NCI-H460 (cell line): ENCODE results near the gene HOXB1. TPM values are rescaled to one million over a fixed set of nuclear protein-coding genes. Genes with fewer than 3 reads are reported as not detected.
"Not testable (repeated sequence)": the region's sequence is repeated elsewhere in the genome, so short reads cannot be mapped to it uniquely, and the experiment has no call there.

Source experiments
- DNase-seq: peaks from one replicate; pipeline ENCODE4 v3.0.0-alpha.2; 2016; ENCODE audit warnings: low read depth; ENCODE audit errors: extremely low read depth
- total RNA-seq: library from RNA; depleted of rRNA; stranded (reverse); fragments of >200 nt; shearing (Covaris generic); gene quantifications from 2 replicates; pipeline ENCODE4 v1.2.3, GENCODE V29; 2014

HOXB1 gene
- total RNA-seq, 1 experiment from 2014 or later: not detected

DNA sequence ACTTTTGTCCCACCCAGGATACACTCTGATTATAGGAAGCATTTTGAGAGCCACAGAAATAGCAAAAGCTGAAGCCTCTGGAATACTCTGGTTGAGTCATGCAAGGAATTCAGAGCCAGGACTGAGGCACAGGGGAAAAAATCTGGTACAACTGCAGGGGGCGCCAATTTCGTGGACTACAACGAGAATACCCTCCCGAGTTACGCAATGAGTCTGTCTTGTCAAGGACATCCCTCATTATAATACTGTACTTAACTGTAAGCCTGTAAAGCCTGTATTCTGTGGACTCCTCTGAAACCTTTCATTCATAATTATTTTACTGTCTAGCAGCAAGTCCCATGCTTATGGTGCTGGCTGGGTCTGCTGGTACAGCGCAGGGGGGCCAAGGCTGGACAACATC lies 7.8 kb downstream of the HOXB1 start:
- no peak for DNase-seq

DNA sequence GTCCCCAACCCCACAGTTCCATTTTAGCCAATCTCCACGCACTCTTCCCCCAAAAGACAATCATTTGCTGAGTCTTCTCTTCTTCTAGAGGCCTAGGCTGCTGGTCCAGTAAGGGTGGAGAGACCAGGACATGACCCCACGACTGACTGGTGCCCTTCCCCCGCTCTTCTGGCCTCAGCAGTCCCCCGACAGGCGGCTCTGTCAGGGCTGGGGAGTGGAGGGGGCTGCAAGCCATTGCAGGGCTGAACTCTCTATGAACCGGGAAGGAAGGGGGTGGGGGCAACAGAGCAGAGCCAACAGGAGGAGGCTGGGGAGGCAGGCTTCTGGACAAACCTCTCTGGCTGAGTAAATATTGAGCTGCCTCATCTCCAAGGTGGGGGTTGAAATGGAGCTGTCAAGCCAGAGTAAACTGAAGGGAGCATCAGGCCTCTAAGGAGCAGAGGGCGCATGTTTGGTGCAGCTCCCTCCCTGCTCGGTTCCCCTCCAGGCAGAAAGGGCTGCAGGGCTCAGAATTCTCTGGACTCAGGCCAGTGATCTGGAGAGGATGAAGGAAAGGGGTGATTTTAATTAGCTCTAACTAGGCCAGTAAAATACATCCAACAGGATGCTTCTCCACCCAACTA lies 8.7 kb downstream of the HOXB1 start:
- no peak for DNase-seq

DNA sequence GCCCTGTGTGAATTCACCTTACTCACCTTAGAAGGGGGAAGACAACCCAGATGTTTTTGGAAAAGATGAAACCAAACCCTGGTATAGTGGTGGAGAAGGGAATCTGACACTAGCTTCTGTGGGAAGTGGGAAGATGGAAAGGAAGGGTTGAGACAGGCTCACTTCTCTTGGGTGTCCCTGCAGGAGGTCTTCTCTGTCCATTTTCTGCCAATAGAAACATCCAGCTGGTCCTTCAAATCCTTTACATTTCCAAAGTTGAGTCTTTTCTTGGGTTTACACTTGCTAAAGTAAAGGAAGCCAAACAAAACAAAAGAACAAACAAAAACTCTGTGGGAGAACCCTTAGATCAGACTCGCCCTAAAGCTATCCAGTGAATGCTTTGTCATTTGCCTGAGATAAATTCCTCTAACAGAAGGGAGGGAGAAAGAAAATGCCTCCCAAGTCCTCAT lies 10.2 kb downstream of the HOXB1 start:
- no peak for DNase-seq

DNA sequence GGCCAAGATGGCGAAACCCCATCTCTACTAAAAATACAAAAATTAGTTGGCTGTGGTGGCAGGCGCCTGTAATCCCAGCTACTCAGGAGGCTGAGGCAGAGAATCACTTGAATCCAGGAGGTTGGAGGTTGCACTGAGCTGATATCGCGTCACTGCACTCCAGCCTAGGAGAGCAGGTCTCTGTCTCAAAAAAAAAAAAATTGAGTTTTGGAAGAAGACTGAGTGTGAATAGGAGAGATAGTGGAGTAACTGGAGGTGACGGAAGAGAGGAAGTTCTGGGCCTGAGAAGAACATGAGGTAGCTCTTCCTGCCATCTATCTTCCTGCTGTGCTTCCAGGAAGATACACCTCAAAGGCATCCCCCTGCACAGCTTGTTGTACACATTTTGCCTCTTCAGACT lies 11.4 kb downstream of the HOXB1 start:
- DNase-seq: no peak

DNA sequence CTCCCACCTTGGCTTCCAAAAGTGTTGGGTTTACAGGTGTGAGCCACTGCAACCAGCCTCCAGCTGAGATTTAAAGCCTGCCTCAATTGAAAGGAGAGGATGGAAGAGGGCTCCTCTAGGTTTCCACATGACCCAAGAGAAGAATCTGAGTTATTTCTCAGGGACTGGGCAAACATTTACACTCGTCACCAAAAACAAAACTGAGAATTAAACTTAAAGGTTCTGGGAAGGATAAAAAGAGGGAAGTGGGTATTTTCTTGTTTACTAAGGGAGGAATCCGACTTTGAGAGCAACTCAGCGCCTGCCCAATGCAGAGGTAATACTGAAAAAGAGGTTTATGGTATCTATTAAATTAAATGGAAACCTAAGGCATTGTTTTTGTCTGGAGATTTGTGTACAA lies 13.3 kb downstream of the HOXB1 start:
- DNase-seq: no peak

DNA sequence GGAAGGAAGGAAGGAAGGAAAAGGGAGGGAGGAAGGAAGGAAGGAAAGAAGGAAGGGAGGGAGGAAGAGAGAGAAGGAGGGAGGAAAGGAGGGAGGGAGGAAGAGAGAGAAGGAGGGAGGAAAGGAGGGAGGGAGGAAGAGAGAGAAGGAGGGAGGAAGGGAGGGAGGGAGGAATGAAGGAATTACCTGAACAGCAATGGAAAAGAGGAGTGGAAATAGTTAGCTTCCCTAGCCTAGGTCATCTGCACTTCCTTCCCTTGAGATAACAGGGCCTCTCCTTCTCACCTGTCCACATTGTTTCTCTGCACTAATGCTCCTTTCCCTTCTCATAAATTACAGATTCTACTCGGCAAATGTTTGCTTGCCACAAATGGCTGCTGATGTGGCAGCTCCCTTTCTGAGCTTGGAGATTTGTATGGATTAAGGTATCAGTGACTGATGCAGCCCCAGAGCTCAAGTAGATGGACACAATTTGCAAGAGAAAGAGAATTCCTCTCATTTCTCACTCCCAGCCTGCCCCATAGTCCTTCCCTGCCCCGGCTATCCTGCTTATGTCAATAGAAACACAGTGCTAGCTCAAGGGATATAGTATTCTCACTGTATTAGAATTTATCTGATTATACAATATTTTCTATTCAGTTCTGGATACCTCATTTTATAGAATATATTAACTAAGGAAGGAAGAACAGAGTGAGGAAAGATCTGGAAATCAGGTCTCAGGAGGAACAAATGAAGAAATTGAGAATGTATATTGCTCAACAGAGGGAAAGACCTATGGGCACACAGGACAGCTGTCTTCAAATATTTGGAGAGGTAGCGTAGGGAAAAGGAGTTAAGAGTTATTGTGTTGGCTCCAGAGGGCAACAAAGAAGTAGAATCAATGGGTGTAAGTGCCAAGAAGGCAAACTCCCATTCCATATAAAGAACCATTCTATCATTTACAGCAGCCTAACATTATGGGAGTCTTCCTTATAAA lies 14.6 kb downstream of the HOXB1 start:
- no peak for DNase-seq

DNA sequence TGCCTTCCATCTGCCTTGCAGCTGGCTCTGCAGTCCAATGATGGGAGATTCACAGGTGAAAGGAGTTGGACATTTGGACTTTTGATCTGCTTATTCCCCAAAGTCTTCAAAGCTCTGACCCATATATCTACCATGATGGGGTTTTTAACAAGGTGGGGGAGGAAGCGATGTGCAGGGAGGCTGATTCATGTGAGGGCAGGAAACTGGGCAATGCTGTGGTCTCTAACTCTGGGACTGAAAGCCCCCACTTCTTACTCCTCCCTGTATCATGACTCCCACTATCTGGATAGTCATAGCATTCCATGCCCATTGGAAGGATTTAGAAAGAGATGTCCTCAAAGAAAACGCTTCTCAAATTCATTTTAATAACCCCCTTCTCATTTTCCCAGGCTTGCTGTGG lies 16.3 kb downstream of the HOXB1 start:
- no peak for DNase-seq

DNA sequence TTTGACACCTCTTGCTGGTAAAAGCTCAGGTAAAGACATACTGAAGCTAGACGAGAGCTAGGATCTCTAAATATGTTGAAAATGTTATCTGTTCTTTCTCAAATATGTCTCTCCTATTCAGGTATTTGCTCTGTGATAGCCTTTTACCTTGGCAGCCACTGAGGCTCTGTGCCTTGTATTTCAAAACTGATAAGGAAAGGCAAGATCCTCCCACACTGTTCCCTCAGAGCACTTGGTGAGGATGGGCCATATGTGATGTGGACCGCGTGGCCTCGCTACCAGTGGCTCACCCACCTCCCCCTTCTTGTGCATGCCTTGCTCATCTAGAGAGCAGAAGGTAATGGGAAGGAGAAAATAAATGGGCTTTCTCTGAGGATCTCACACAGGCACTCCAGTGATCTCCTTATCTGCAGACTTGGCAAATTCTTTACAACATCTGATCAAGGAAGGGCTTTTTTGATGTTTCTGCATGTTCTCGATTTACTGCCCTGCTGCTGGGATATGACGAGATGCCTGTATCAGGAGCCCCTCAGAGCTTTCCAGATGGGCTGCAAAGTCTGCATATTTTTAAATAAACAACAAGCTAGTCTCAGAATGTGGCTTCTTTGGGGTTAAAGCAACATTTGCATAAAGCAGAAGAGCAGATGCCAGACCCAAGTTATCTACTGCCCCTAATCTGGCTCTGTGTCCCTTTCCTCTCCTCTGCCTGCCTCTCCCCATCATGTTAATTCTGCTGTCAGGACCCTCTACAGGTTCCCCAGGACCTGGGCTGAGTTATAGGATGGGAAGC lies 16.9 kb downstream of the HOXB1 start:
- no peak for DNase-seq

DNA sequence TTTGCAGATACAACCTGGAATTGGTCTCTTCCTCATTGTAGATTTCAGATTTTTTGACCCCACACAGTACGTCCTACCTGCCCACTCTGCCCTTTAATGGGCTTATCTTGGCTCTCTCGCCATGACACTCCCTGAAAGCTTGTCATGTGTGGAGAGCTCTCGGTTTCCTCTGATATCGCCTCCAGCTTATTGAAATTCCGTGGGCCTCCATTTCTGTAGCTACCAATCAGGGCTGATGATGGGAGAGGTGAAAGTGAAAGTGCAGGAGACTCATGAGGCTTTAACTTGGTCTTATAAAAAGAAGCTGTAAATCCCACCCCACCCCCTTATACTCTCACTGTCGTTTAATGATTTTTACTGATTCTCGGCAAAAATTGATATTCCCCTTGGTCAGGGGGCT lies 17.7 kb downstream of the HOXB1 start:
- no peak for DNase-seq

DNA sequence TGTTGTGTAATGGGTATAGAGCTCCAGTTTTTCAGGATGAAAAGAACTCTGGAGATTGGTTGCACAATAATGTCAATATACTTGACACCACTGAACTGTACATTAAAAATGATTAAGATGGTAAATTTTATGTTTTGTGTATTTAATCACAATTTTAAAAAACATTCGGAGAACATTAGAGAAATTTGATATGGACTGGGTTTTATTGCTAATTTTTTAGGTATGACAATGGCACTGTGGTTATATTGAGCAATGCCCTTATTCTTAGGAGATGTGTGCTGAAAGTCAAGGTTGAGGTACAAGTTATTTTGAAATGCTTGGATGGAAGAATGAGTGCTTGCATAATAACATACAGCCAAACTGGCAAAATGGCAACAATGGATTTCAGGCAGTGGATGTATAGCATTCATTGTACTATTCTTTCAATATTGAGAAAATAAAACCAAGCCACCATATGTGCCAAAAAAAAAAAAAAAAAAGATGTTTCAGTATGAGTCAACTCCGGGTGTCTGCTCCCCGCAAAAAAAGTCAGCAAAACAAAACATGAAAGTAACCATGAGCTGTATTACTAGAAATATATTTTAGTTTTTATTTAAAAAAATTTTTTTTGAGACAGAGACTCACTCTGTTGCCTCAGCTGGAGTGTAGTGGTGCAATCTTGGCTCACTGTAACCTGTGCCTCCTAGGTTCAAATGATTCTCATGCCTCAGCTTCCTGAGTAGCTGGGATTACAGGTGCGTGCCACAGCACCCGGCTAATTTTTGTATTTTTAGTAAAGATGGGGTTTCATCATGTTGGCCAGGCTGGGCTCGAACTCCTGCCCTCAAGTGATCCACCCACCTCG lies 19.8 kb downstream of the HOXB1 start:
- no peak for DNase-seq

DNA sequence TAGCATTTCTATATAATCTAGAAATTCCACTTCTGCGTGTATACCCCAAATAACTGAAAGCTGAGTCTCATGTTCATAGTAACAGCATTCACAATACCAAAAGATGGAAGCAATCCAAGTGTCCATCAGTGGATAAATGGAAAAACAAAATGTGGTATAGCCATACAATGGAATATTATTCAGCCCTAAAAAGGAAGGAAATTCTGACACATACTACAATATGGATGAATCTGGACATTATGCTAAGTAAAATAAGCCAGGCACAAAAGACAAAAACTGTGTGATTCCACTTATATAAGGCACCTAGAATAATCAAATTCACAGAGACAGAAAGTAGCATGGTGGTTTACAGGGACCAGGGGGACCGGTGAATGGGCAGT lies 20.4 kb downstream of the HOXB1 start:
- no peak for DNase-seq

DNA sequence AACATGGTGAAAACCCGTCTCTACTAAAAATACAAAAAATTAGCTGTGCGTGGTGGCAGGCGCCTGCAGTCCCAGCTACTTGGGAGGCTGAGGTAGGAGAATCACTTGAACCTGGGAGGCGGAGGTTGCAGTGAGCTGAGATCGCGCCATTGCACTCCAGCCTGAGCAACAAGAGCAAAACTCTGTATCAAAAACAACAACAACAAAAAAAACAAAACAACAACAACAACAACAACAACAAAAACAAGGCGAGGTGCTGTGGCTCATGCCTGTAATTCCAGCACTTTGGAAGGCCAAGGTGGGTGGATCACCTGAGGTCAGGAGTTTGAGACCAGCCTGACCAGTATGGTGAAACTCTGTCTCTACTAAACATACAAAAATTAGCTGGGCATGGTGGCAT lies 21.1 kb downstream of the HOXB1 start:
- not testable (repeated sequence) for DNase-seq

DNA sequence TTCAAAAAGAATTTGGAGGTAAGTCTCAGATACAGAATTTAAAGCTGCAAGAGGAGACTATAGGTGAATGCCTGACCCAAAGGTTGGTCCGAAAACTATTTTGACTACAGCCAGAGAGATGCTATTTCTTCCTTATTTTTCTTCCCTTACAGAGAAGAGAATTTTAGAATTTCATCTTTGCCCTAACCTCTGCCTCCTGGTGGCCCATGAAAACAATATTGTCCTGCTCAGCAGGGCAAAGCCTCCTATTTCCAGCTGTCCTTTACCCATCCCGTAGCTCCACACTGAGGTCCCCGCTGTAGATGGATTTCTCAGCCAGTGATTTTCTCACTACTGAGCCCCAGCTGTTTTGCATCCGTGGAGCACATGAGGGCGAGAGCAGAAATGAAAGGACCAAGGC lies 24.6 kb downstream of the HOXB1 start:
- no peak for DNase-seq

DNA sequence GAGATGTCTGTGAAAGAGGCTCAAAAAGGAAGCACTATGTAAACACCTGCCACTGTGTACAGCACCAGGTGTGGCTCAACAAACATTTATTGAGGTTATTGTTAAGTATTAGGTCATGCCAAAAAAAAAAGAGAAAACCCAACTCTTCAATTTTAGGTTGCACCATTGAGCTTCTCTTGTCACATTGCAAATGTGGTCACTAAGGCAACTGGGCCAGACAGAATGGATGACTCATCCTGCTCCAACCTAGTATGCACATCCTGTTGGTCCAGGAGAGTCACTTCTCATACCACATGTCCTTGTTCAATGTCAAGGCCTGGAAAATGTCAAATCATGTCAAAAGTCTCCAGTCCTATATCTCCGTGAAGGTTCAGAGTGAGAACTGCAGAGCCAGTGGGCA lies 25.0 kb downstream of the HOXB1 start:
- no peak for DNase-seq

DNA sequence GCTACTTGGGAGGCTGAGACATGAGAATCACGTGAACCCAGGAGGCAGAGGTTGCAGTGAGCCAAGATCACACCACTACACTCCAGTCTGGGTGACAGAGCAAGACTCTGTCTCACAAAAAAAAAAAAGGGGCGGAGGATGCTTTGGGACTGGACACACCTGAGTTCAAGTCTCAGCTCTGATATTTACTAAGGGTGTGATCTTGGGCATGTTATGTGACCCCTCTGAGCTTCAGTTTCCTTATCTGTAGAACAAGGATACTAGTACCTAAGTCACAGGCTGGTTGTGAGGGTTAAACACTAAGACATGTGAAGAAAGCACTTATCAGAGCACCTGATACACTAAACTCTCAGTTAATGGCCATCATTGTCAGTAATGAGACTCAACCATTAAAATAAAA lies 25.9 kb downstream of the HOXB1 start:
- DNase-seq: no peak

DNA sequence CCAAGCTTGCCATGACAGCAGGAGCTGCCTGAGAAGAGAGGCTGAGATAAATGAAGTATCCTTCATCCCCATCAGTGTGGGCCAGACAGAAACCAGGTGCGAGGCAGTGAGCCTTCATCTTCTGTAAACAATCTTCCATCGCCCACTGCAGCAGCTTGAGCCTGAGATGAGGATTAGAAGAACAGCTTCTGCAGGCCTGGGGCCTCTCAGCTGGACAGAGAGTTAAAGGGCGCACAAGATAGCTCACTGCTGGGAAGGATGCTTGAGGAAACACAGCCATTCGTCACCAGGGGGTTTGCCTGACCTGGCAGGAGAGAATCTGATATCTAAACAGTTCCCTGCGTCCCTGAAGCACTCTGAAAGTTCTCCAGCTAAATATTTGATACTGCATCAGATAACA lies 27.1 kb downstream of the HOXB1 start:
- no peak for DNase-seq

DNA sequence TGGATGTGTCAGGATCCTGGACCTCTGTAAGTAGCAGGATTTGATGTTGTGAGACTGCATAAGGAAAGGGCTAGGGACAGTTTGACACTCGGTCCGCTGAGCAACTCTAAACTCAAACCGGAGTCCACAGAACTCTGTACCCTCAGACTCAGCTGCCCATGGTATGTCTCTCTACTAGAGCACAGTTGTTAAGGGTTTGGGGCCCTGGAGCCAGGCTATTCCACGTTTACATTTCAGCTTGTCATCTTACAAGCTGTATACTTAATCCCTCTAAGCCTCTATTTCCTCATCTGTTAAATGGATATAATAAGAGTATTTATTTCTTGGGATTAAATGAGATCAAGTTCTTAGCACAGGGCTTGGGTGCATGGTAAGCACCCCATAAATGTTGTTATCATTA lies 27.9 kb downstream of the HOXB1 start:
- DNase-seq: no peak

DNA sequence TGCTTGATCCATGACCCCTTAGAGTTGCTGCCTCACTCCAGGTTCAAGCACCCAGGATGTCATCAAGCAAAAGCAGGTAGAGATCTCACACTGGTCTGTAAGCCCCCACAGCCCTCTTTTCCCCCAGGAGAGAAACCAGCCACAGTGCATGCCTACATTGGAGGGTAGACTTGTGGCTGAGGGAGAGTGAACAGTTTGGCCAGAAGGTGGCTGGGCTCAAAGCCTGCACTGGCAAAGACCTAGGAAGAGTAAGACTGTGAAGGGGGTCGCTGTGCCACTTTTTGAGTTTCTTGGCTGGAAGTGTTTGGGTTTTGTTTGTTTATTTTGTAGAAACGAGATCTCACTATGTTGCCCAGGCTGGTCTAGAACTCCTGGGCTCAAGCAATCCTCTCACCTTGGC lies 28.5 kb downstream of the HOXB1 start:
- no peak for DNase-seq

DNA sequence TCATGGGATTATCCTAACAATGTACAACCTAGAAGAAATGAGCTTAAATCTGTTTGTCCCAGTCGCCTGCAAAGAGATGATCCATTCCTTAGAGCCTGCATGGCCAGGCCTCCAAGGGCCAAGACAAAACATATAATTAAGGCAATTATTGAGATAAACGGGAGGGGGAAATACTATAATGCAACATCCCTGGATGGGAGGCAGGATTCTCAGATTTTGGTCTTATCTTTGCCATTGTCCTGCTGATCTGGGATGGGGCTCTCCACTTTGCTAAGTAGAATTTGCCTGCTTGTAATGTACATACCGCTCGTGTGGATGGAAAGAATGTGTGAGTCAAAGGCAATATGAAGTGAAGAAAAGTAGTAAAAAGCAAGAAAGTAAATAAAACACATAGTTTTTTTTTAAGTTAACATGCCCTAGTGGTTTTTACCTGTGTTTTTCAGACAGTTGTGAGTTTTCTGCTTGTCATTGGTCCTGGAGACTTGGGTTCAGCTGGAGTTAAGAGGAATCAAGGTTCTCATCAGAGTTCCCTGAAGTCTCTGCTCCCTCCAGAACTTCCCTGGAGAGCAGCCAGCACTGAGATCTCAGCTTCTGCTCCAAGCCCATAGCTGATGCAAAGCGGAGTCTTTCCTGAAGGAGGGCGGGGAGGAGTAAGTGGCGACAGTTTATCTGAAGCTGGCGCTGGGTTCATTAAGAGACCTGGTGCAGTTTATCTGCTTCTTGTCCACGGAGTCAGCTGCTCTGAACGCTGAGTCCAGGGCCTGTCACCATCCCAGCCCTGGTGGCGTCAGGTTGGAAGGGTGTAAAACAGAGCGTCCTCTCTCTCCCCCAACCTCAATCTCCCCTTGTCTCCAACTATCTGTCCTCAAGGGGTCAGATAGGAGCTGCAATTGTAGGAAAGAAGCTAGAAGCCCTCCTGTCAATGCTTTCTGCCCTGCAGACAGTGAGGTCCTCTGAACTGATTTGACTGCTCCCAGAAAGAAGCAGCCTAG lies 30.1 kb downstream of the HOXB1 start:
- DNase-seq: no peak
